ENCODE data around the gene PER1. TPM values are rescaled to one million over a fixed set of nuclear protein-coding genes. Genes with fewer than 3 reads are reported as not detected.

Gene PER1
- total and polyA plus RNA-seq, 10 of the 15 experiments (the other 5 are each of a cell fraction or from before 2014, with no cell fraction given) = 0.02 to 25.1 (median 5.4) TPM

GRCh38 chr17:8141741-8142140 lies 10.5 kb downstream of the PER1 start:
- TF ChIP-seq STAT1 (conservative IDR thresholded peaks at IDR 0.05) = no peak
- no peak for TF ChIP-seq SIN3A (IDR thresholded peaks at IDR 0.05; ENCODE audit: low read depth, low read length)
- no peak for TF ChIP-seq BRCA1 (IDR thresholded peaks at IDR 0.05; ENCODE audit: low read depth, low read length)
- Histone ChIP-seq H3K4me1 (ENCODE audit: control insufficient read depth, insufficient read depth, low read length) (peaks cover 7% of the 10 kb centered on the region), H3K9ac (ENCODE audit: control insufficient read depth, insufficient read depth, low read length) (no peak overlapping the region), H3K4me3 (no peak overlapping the region), H2AFZ (ENCODE audit: control insufficient read depth, low read depth, low read length) (no peak overlapping the region), H3K9me3 (replicated peaks; ENCODE audit: control insufficient read depth, insufficient read depth, low read length) (no peaks in the 10 kb centered on the region), H3K4me2 (ENCODE audit: control insufficient read depth, insufficient read depth) (no peak overlapping the region), H3K36me3 (ENCODE audit: control insufficient read depth in 2 of 2, insufficient read depth in 2 of 2, low read length in 1 of 2) (peaks cover 3 to 21% of the 10 kb centered on the region in 2 experiments), H4K20me1 (ENCODE audit: control insufficient read depth, insufficient read depth) (no peaks in the 10 kb centered on the region), H3K79me2 (ENCODE audit: control insufficient read depth, insufficient read depth, low read length) (no peaks in the 10 kb centered on the region), H3K27ac (ENCODE audit: control insufficient read depth, insufficient read depth) (no peak overlapping the region), H3K27me3 (replicated peaks in 1 of 2; ENCODE audit: control insufficient read depth in 2 of 2, insufficient read depth in 2 of 2, low read length in 1 of 2) (no peaks in the 10 kb centered on the region)
- FAIRE-seq (no peak), ATAC-seq (no peak), DNase-seq (ENCODE audit: low read depth, low spot score) (no peak)
- no TSS peak for BruUV-seq (replicated peaks)
- ChIA-PET POLR2A (interaction anchor here (1.6 to 4.7 kb wide), 2 partner anchors 8 to 10 kb away, joined by 6 to 29 read pairs; partner anchors contain the start of gene PER1), RAD21 (ENCODE audit: unreplicated experiment) (interaction anchor here (0.6 to 1.0 kb wide), 2 partner anchors 15 to 106 kb away, joined by 4 to 5 read pairs; partner anchors contain the start of gene CTC1), SMC1A (ENCODE audit: uncharacterized antibody, unreplicated experiment) (interaction anchor here (0.9 to 3.0 kb wide), 2 partner anchors 9 to 39 kb away, joined by 3 to 13 read pairs; no protein-coding TSS in a partner anchor), CTCF (interaction anchor here (0.7 to 5.4 kb wide), 4 partner anchors 9 to 121 kb away, joined by 3 to 40 read pairs (median 4); partner anchors contain the start of genes ALOXE3 and PER1)
- WGBS (ENCODE audit: insufficient coverage, insufficient replicate concordance, low lambda C conversion rate, missing lambda C conversion rate) = 89% methylated on average over 11 of the region's 11 CpGs
- in situ Hi-C loops (cut with MboI) = no loop called here
- intact Hi-C loops (cut with micrococcal nuclease; ENCODE audit: unreplicated experiment) = no loop called here

- WGBS (ENCODE audit: insufficient coverage, insufficient replicate concordance, low lambda C conversion rate, missing lambda C conversion rate) = 83% methylated on average over 7 of the region's 7 CpGs
- no peaks in the 10 kb centered on the region for H4K20me1 ChIP-seq (ENCODE audit: control insufficient read depth, insufficient read depth)
- intact Hi-C loops (cut with micrococcal nuclease; ENCODE audit: unreplicated experiment) = no loop called here
- H3K4me3 ChIP-seq = no peak overlapping the region
- no peak overlapping the region for H3K9ac ChIP-seq (ENCODE audit: control insufficient read depth, insufficient read depth, low read length)
- peaks cover 7% of the 10 kb centered on the region for H3K4me1 ChIP-seq (ENCODE audit: control insufficient read depth, insufficient read depth, low read length)
- peaks cover 3 to 19% of the 10 kb centered on the region in 2 experiments for H3K36me3 ChIP-seq (ENCODE audit: control insufficient read depth in 2 of 2, insufficient read depth in 2 of 2, low read length in 1 of 2)
- ChIA-PET POLR2A (interaction anchor here (1.6 to 5.0 kb wide), 3 partner anchors 9 to 15 kb away, joined by 6 to 37 read pairs (median 29); partner anchors contain the start of gene PER1), RAD21 (ENCODE audit: unreplicated experiment) (interaction anchor here (0.6 to 4.0 kb wide), 5 partner anchors 10 to 111 kb away, joined by 3 to 32 read pairs (median 4); partner anchors contain the start of gene CTC1), CTCF (interaction anchor here (1.1 to 5.4 kb wide), 5 partner anchors 10 to 22 kb away, joined by 3 to 40 read pairs (median 5); partner anchors contain the start of genes ALOXE3 and PER1), SMC1A (ENCODE audit: uncharacterized antibody, unreplicated experiment) (interaction anchor here (0.9 to 3.0 kb wide), 2 partner anchors 10 to 39 kb away, joined by 3 to 13 read pairs; no protein-coding TSS in a partner anchor)
- H3K27me3 ChIP-seq (replicated peaks in 1 of 2; ENCODE audit: control insufficient read depth in 2 of 2, insufficient read depth in 2 of 2, low read length in 1 of 2) = no peaks in the 10 kb centered on the region
- H3K4me2 ChIP-seq (ENCODE audit: control insufficient read depth, insufficient read depth) = no peak overlapping the region
- FAIRE-seq (no peak), DNase-seq (ENCODE audit: low read depth, low spot score) (no peak), ATAC-seq (no peak)
- in situ Hi-C loops (cut with MboI) = no loop called here
- no peak overlapping the region for H3K27ac ChIP-seq (ENCODE audit: control insufficient read depth, insufficient read depth)
- no peaks in the 10 kb centered on the region for H3K79me2 ChIP-seq (ENCODE audit: control insufficient read depth, insufficient read depth, low read length)
- no peak overlapping the region for H2AFZ ChIP-seq (ENCODE audit: control insufficient read depth, low read depth, low read length)
- H3K9me3 ChIP-seq (replicated peaks; ENCODE audit: control insufficient read depth, insufficient read depth, low read length) = no peaks in the 10 kb centered on the region
- BruUV-seq (replicated peaks) = no TSS peak
- TF ChIP-seq CHD2 (IDR thresholded peaks at IDR 0.05; ENCODE audit: borderline replicate concordance, low read depth, low read length) (no peak), KLF5 (IDR thresholded peaks at IDR 0.05; ENCODE audit: partially characterized antibody) (no peak), ZNF207 (IDR thresholded peaks at IDR 0.05; ENCODE audit: borderline replicate concordance) (no peak), CREB1 (IDR thresholded peaks at IDR 0.05; ENCODE audit: low read depth) (no peak), HDAC2 (IDR thresholded peaks at IDR 0.05) (no peak), RB1 (IDR thresholded peaks at IDR 0.05; ENCODE audit: borderline replicate concordance) (no peak), CUX1 (IDR thresholded peaks at IDR 0.05; ENCODE audit: insufficient replicate concordance, low read depth, low read length) (no peak), NRF1 (conservative IDR thresholded peaks at IDR 0.05; ENCODE audit: low read depth, low read length) (no peak), RFX5 (IDR thresholded peaks at IDR 0.05; ENCODE audit: low read depth, low read length) (no peak)
These were observed 11.2 kb downstream of the PER1 start for GRCh38 chr17:8141045-8141444.
